Heart left ventricle (tissue), 16 donors: ENCODE measurements around the gene UCKL1. TPM values are rescaled to one million over a fixed set of nuclear protein-coding genes. Genes with fewer than 3 reads are reported as not detected.

Experiments used
- ATAC-seq, 4 donors: fragments of 200-7000 bp; cut with Tn5 transposase; one replicate each; pipeline ENCODE4 v1.9.1; 2020 to 2022; ENCODE audit warnings: moderate library complexity in 4 of 4, mild to moderate bottlenecking in 3 of 4, moderate number of reproducible peaks in 1 of 4
- DNase-seq, 5 donors: peaks; one replicate each; pipeline ENCODE4 v3.0.0-alpha.2; 2020
- H3K27ac ChIP-seq, 12 donors: fragments of 200-600 bp; sonication (generic) in 4 of 12; one replicate each; pipeline versions ENCODE4 v1.5.0 to v1.8.0; 2016 to 2022; ENCODE audit warnings: mild to moderate bottlenecking in 2 of 12
- H3K27me3 ChIP-seq, 9 donors: fragments of 200-600 bp; sonication (generic) in 2 of 9; one replicate each; pipeline versions ENCODE4 v1.5.1 to v1.8.0; 2016 to 2022; ENCODE audit warnings: mild to moderate bottlenecking in 3 of 9
- H3K36me3 ChIP-seq, 9 donors: fragments of 200-600 bp; sonication (generic) in 2 of 9; one replicate each; pipeline versions ENCODE4 v1.5.0 to v1.8.0; 2018 to 2022; ENCODE audit warnings: mild to moderate bottlenecking in 2 of 9
- H3K4me1 ChIP-seq, 12 donors: fragments of 200-600 bp; sonication (generic) in 4 of 12; one replicate each; pipeline versions ENCODE4 v1.5.0 to v1.8.0; 2016 to 2022; ENCODE audit warnings: mild to moderate bottlenecking in 3 of 12
- H3K4me3 ChIP-seq, 12 donors: fragments of 200-600 bp; sonication (generic) in 4 of 12; one replicate each; pipeline versions ENCODE4 v1.5.0 to v1.8.0; 2017 to 2022; ENCODE audit warnings: mild to moderate bottlenecking in 9 of 12, moderate library complexity in 4 of 12
- H3K9me3 ChIP-seq, 12 donors: fragments of 200-600 bp; sonication (generic) in 4 of 12; one replicate each; pipeline versions ENCODE4 v1.5.0 to v1.8.0; 2016 to 2022; ENCODE audit warnings: mild to moderate bottlenecking in 1 of 12
- CTCF ChIP-seq, 12 donors: fragments of 200-600 bp; sonication (generic) in 4 of 12; IDR thresholded peaks; one replicate each; pipeline versions ENCODE4 v1.5.0 to v1.8.0; 2018 to 2022; ENCODE audit warnings: antibody characterized with exemption in 12 of 12, mild to moderate bottlenecking in 5 of 12
- POLR2A ChIP-seq, 2 donors: fragments of 450-650 bp; IDR thresholded peaks; one replicate each; pipeline ENCODE4 v1.6.1; 2017; ENCODE audit warnings: antibody characterized with exemption in 2 of 2, mild to moderate bottlenecking in 2 of 2, moderate library complexity in 2 of 2
- WGBS, 4 donors: extraction: QIAGEN DNeasy Blood & Tissue Kit in 2 of 4; methylation state at CpG; one replicate each; pipeline versions ENCODE4 v1.1.5 to v1.1.7; 2013 to 2018; 5-methylcytosine and 5-hydroxymethylcytosine counted together
- intact Hi-C, 10 donors: fragments of 100-400 bp; cut with DNase I; formaldehyde crosslinking; loops; one replicate each; pipeline versions ENCODE4 v1.11.1 to v1.14.2; 2022
- polyA plus RNA-seq, 2 donors: library from polyadenylated mRNA; stranded (reverse); fragments of 200-250 nt; gene quantifications; one replicate each; pipeline ENCODE4 v1.2.3, GENCODE V29; 2013
- total RNA-seq, 9 donors: library from RNA; depleted of rRNA in 2 of 9; stranded (reverse); fragments of >200 nt in 2 of 9; fragmentation: NEBNext Ultra II Directional in 3 of 9; extraction: Animal tissue kit (Norgen Biotek cat#: 25700) in 3 of 9; gene quantifications; one replicate each; pipeline versions ENCODE4 v1.1.0 to v1.2.4, GENCODE V29; 2016 to 2023
- donor health status: ischemic (EF 13 %, LVEDD 7.1; RV severe dilation, severe dysfunction).
- donor health status: healthy with polysubstance abuse.
- donor health status: DM: no; HTN: yes; CAD: no.
- donor health status: DM: no; HTN: no; CAD: no.
- donor health status: ischemic (EF 25% LVEDD 6.9; RV normal size, moderate dysfunction).
- donor health status: ischemic (EF 25% LVEDD 5.7; RV mildly dilated, moderate dysfunction).
- donor health status: healthy.
- donor health status: DM: yes; HTN: yes; CAD: no.
- donor health status: ischemic (EF 35%, LVEDD 5.7; RV mildly dilated, moderate dysfunction).
- donor health status: nonischemic (EF 11% LVEDD 7.7; RV severe dilation, severe dysfunction).
- donor health status: DM: yes; HTN: yes; CAD: no.
- donor health status: PGD.
- donor health status: ischemic (EF 29% LVEDD 5.4; RV normal size, mild dysfunction).
- donor health status: nonischemic (EF 23%, LVEDD 6.1; RV moderate dilation, normal function).

Gene UCKL1
- total and polyA plus RNA-seq, 11 donors: 27.7 to 49.7 (median 37.5) TPM

GRCh38 chr20:63953764-63954429, 2.3 kb downstream of the UCKL1 start:
- DNase-seq (no peak), ATAC-seq (no peak)
- Histone ChIP-seq H3K27ac (peak overlapping the region in 10 of 12 donors; percentile 31 to 98 (median 96)), H3K36me3 (peaks cover 0 to 6% (median 0%) of the 10 kb centered on the region in 9 donors), H3K27me3 (no peaks in the 10 kb centered on the region), H3K9me3 (no peaks in the 10 kb centered on the region), H3K4me3 (peak overlapping the region in 5 of 12 donors; percentile 89 to 100 (median 96)), H3K4me1 (peaks cover 1 to 84% (median 70%) of the 10 kb centered on the region in 12 donors)
- WGBS, 4 donors: 50 to 60% (median 51%) methylated on average over 11 to 13 of the region's 13 CpGs
- intact Hi-C loops: loop anchor here in 1 of 10 donors (2.0 kb wide), 1 partner anchor 45 kb away; no protein-coding TSS in a partner anchor
- no peak for TF ChIP-seq POLR2A (IDR thresholded peaks at IDR 0.05)
- no peak for TF ChIP-seq CTCF (IDR thresholded peaks at IDR 0.05)

- intact Hi-C loops: no loop called here
- DNase-seq (peak in 1 of 5 donors; percentile 57), ATAC-seq (no peak)
- H3K4me3 ChIP-seq: no peak overlapping the region
- no peaks in the 10 kb centered on the region for H3K9me3 ChIP-seq
- TF ChIP-seq CTCF (IDR thresholded peaks at IDR 0.05) (no peak), POLR2A (IDR thresholded peaks at IDR 0.05) (no peak)
- WGBS, 4 donors: 60 to 71% (median 66%) methylated on average over 13 to 14 of the region's 14 CpGs
- H3K27ac ChIP-seq: peak overlapping the region in 11 of 12 donors; percentile 81 to 98 (median 93)
- H3K4me1 ChIP-seq: peaks cover 4 to 91% (median 80%) of the 10 kb centered on the region in 12 donors
- no peaks in the 10 kb centered on the region for H3K27me3 ChIP-seq
- H3K36me3 ChIP-seq: peaks cover 0 to 4% (median 0%) of the 10 kb centered on the region in 9 donors
These were observed 3.4 kb downstream of the UCKL1 start for GRCh38 chr20:63952769-63953168.

DNA sequence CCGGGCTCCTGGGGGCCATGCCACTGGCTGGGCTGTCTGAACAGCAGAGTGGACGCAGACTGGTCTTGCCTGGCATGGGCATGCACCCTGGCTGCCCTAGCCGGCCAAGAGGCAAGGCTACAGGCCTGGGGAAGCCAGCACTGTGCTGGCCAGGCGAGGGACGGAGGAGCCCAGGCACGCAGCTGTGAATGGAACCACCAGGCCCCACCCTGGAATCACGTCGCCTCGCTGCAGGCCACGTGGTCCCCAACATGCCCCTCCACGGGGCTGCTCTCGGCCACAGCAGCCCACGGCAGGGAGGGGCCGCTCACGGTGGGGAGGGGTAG, 4.0 kb downstream of the UCKL1 start:
- Histone ChIP-seq H3K4me1 (peaks cover 4 to 93% (median 81%) of the 10 kb centered on the region in 12 donors), H3K36me3 (peaks cover 0 to 4% (median 0%) of the 10 kb centered on the region in 9 donors), H3K27ac (peak overlapping the region; percentile 81 to 98 (median 92)), H3K9me3 (no peaks in the 10 kb centered on the region), H3K4me3 (peak overlapping the region in 4 of 12 donors; percentile 10 to 52 (median 15)), H3K27me3 (no peaks in the 10 kb centered on the region)
- TF ChIP-seq POLR2A (IDR thresholded peaks at IDR 0.05): no peak
- no peak for TF ChIP-seq CTCF (IDR thresholded peaks at IDR 0.05)
- intact Hi-C loops: no loop called here
- ATAC-seq (no peak), DNase-seq (peak in 1 of 5 donors; percentile 60)
- WGBS, 4 donors: 20 to 60% (median 40%) methylated on average over 1 to 15 of the region's 15 CpGs

GRCh38 chr20:63951398-63952209, 4.6 kb downstream of the UCKL1 start:
- TF ChIP-seq CTCF (IDR thresholded peaks at IDR 0.05) (no peak), POLR2A (IDR thresholded peaks at IDR 0.05) (no peak)
- WGBS, 4 donors: 47 to 63% (median 50%) methylated on average over 7 to 17 of the region's 17 CpGs
- H3K27ac ChIP-seq: peak overlapping the region; percentile 81 to 98 (median 92)
- intact Hi-C loops: no loop called here
- ATAC-seq (peak; percentile 2 to 35 (median 21)), DNase-seq (peak in 4 of 5 donors; percentile 62 to 75 (median 66))
- peaks cover 0 to 4% (median 0%) of the 10 kb centered on the region in 9 donors for H3K36me3 ChIP-seq
- no peaks in the 10 kb centered on the region for H3K9me3 ChIP-seq
- H3K4me3 ChIP-seq: peak overlapping the region in 7 of 12 donors; percentile 12 to 52 (median 21)
- H3K27me3 ChIP-seq: no peaks in the 10 kb centered on the region
- peaks cover 4 to 92% (median 79%) of the 10 kb centered on the region in 12 donors for H3K4me1 ChIP-seq
